Measurements from ENCODE around the gene DCAF10.
A peak's percentile ranks its signal among the peaks of the same experiment; 100 is the strongest.
"Not testable (repeated sequence)": the region's sequence is repeated elsewhere in the genome, so short reads cannot be mapped to it uniquely, and the experiment has no call there.

The DCAF10 gene

DNA sequence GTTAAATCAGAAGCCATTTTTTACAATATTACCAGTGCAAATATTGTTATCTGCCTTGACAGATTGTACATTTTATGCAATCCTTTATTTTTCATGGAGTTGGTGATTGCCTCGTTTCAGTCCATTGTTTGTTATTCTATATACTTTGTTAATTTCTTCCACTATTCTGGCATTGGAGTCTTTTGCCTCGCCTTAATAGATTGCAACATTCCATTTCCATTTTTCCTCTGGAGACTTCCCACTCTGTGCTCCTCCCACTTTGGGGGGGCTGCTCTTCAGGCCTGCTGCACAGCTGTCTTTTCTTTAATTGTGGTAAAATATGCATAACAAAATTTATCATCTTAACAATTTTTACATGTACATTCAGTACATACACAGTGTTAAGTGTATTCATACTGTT is 4.4 kb upstream of the DCAF10 start:
- TF ChIP-seq, protein P1, sequence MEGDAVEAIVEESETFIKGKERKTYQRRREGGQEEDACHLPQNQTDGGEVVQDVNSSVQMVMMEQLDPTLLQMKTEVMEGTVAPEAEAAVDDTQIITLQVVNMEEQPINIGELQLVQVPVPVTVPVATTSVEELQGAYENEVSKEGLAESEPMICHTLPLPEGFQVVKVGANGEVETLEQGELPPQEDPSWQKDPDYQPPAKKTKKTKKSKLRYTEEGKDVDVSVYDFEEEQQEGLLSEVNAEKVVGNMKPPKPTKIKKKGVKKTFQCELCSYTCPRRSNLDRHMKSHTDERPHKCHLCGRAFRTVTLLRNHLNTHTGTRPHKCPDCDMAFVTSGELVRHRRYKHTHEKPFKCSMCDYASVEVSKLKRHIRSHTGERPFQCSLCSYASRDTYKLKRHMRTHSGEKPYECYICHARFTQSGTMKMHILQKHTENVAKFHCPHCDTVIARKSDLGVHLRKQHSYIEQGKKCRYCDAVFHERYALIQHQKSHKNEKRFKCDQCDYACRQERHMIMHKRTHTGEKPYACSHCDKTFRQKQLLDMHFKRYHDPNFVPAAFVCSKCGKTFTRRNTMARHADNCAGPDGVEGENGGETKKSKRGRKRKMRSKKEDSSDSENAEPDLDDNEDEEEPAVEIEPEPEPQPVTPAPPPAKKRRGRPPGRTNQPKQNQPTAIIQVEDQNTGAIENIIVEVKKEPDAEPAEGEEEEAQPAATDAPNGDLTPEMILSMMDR (conservative IDR thresholded peaks at IDR 0.05; ENCODE audit: low read depth, low read length), result no peak
- no peak for DNase-seq (ENCODE audit: low read depth)
- H3K4me3 ChIP-seq (ENCODE audit: low read length), result no peak overlapping the region

DNA sequence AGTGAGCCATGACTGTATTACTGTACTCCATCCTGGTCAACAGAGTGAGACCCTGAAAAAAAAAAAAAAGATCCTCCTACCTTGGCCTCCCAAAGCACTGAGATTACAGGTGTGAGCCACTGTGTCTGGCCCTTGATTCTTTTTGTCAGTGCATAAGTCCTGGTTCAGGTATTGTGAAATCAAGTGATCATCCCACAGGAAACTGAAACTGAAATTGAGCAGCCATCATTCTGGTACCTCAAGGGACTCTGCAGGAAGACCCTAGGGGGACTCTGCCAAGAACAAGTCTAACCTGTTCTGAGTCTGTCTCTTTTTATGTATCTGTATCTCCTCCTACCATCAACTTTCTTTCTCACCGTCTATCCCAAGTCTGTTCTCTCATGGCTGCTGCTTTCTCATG is 1.9 kb upstream of the DCAF10 start:
- no peak for DNase-seq (ENCODE audit: low read depth)
- TF ChIP-seq, protein P1 (conservative IDR thresholded peaks at IDR 0.05; ENCODE audit: low read depth, low read length), result no peak
- no peak overlapping the region for H3K4me3 ChIP-seq (ENCODE audit: low read length)

DNA sequence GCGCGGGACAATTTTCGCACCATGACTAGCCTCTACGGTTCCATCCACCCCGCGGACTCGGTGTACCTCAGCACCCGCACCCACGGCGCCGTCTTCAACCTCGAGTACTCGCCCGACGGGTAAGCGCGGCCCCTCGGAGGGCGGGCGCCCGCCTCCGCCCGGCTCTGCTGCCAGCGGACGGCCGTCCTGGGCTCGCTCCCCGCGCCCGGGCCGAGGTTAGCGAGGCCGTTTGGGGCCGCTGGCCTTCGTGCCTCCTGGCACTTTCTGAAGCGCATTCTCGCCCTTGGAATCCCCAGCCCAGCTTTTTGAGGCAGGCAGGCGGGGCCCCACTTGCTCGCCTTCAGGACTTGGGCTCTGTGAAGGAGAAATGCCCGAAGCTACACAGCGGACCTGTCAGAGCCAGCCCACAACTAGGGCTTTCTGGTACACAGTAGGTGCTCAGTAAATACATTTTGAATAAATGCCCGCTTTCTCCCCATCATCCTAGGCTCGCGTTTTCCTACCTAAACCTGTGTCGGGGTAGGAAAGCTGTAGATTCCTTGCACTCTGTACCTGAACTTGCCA is 772 bp downstream of the DCAF10 start:
- DNase-seq (ENCODE audit: low read depth), result no peak
- TF ChIP-seq, protein P1 (conservative IDR thresholded peaks at IDR 0.05; ENCODE audit: low read depth, low read length), result no peak
- peak overlapping the region; percentile 87 for H3K4me3 ChIP-seq (ENCODE audit: low read length)

DNA sequence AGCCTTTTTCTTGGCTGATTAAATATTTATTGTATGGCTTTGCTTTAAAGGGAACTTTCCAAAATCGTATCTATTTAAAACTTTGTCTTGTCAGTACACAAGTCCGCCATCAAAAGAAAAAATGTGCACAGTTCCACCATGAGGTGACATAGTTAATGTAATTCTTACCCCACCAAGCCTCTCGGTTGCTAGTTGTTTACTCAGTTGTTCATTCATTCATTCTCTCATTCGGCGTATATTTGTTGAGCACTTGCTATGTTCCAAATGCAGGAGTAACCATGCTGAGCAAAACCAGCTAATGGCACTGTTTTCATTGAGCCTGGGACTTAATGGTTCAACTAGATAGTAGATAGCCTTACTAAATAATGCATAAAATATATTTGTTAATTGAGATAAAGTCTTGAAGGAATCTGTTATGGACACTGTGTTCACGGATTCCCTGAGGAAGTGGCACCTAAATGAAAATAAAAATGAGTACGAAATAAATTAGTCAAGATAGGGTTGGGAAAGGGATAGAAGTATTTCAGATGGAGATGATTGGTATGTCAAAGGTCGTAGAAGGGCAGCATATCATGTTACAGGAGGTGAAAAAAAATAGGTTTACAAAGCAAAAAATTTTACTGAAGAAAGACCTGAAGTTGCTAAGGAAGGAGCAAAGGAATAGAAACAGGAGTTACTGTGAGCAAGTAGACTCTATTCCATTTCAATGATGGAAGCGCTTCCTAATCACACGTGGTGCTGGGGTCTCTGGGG is 1.5 kb downstream of the DCAF10 start:
- TF ChIP-seq, protein P1 (conservative IDR thresholded peaks at IDR 0.05; ENCODE audit: low read depth, low read length), result no peak
- H3K4me3 ChIP-seq (ENCODE audit: low read length), result peak overlapping the region; percentile 87
- DNase-seq (ENCODE audit: low read depth), result no peak

DNA sequence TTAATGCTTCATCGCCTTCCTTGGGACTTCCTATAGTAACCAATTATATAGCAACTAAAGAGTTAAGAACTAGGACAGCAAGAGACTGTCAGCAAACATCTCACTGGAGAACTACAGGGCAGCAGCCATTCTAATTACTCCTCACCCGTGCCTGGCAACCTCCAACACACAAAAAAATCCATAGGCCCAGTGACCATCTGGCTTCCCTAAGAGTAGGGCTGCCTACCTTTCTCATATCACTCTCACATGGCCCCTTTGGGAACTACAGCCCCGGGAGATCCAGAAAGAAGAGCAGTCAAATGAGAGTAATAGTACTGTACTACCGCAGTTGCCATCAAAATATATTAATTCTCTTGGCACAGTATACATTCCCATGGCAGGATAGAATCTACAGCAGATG is 5.7 kb downstream of the DCAF10 start:
- TF ChIP-seq, protein P1 (conservative IDR thresholded peaks at IDR 0.05; ENCODE audit: low read depth, low read length), result no peak
- no peak for DNase-seq (ENCODE audit: low read depth)
- no peak overlapping the region for H3K4me3 ChIP-seq (ENCODE audit: low read length)

DNA sequence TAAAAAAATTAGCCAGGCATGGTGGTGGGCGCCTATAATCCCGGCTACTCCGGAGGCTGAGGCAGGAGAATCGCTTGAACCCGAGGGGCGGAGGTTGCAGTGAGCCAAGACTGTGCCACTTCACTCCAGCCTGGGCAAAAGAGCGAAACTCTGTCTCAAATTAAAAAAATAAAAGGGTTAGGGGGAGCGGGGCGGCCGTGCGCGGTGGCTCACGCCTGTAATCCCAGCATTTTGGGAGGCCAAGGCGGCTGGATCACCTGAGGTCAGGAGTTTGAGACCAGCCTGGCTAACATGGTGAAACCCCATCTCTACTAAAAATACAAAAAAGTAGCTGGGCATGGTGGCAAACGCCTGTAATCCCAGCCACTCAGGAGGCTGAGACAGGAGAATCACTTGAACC is 9.1 kb downstream of the DCAF10 start:
- not testable (repeated sequence) for H3K4me3 ChIP-seq (ENCODE audit: low read length); DNase-seq (ENCODE audit: low read depth)

DNA sequence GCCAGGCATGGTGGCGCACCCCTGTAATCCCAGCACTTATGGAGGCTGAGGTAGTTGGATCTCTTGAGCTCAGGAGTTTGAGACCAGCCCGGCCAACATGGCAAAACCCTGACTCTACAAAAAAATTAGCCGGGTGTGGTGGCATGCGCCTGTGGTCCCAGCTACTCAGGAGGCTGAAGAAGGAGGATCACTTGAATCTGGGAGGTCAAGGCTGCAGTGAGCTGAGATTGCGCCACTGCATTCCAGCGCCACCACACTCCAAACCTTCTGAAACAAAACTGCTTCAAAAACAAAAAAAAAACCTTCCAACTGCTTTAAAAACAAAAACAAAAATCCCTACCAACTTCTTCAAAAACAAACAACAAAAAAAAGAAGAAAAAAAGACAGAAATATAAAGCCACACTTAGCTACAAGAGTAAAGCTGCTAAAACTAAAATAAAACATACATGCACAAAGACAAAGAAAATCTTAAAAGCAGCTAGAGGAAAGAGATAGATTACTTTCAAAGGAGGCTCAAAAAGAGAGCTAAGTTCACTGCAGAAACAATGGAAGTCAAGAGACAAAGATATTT is 11.4 kb downstream of the DCAF10 start:
- no peak overlapping the region for H3K4me3 ChIP-seq (ENCODE audit: low read length)
- TF ChIP-seq, protein P1 (conservative IDR thresholded peaks at IDR 0.05; ENCODE audit: low read depth, low read length), result no peak
- no peak for DNase-seq (ENCODE audit: low read depth)
